CD4-positive, alpha-beta T cell treated with Interleukin-17A for 4 hours (primary cell): ENCODE results near the gene RYK.
"Not testable (repeated sequence)": the region's sequence is repeated elsewhere in the genome, so short reads cannot be mapped to it uniquely, and the experiment has no call there.

Experiments used
- DNase-seq: peaks from one replicate; pipeline ENCODE4 v3.0.0-alpha.2; 2020; ENCODE audit warnings: mixed read lengths

Gene RYK

DNA sequence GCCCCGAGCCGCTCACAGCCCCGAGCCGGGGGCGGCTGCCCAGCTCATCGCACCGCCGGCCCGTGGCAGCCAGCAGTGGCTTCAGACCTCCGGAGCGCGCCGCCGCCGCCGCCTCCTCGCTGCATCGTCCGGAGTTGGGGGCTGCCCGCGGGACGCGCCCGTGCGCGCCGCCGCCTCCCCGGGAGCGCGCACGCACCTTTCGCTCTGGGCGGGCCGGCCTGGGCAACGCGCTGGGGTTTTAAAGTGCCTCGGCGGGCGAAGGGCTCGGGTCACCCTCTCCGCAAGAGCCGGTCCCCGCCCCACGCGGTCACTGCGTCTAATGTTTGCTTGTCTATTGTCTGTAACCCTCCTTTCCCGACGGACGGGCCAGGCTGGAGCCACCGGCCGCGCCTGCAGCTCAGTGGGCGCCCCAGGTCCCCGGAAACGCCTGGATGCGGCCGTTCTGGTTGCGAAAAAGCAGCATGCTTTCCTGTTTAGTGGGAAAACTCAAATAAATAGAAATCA lies at the start of gene RYK:
RYK (minus strand) TSS at position 143 of the 504 bp plus-strand sequence. CDS start 205 bp downstream, outside the sequence.
- DNase-seq: peak; percentile 82

DNA sequence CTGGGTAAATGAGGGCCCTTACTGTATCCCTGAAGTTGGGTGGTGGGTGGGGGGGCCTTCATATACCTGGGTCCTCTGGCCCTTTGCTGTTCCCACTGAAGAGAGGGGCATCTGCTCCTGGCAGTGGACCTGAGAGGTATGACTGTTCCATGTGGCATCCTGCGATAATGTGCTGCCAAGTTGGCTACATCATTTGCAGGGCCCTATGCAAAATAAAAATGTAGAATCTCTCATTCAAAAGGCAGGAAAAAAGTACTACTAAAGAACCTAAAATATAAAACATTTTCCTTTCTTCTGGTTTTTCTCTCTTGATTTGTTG lies 49.2 kb upstream of the RYK start:
- no peak for DNase-seq

DNA sequence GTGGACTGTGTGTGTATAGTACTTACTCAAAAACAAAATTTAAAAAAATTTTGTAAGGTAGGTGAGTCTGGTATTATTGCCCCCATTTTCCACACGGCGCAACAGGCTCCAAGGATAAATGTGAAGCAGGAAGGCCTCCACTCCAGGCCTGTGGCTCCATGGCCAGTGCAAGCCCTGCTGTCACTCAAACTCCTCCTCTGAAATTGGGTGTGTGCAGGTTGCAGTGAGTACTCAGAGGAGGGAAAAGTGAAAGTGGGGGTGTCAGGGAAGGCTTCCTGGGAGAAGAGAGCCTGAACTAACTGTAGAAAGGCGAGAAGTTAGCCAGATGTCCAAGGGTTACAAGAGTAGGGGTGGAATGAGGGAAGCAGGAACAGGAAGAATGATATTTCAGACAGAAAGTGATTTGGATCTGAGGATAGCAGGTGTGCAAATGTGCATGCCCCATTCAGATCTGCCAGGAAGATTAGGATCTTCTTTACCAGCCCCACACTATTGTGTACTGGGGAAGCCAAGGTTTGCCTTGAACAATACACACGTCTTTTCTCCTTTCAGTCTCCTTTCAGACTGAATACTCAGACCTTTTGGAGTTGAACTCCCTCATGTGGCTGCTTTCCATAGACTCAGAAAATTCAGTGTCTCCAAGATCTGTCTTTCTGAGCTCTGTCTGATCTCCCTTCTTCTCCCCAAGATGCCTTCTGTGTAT lies 48.7 kb upstream of the RYK start:
- no peak for DNase-seq

DNA sequence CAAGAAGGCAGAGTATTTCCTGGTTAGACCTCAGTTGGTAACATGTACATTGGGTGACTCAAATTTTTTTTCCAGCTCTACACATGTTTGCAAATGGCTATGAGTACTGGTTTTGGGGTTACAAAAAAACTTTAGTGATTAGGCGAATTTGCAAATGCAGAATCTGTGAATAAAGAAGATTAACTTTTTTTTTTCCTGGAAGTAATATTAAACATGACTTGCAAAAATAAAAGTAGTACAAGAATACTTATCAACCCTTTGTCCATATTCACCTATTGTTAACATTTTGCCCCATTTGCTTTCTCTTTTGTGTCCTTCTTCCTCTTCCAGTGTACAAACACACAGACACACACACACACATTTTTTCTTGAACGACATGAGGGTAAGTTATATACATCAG lies 47.6 kb upstream of the RYK start:
- no peak for DNase-seq

DNA sequence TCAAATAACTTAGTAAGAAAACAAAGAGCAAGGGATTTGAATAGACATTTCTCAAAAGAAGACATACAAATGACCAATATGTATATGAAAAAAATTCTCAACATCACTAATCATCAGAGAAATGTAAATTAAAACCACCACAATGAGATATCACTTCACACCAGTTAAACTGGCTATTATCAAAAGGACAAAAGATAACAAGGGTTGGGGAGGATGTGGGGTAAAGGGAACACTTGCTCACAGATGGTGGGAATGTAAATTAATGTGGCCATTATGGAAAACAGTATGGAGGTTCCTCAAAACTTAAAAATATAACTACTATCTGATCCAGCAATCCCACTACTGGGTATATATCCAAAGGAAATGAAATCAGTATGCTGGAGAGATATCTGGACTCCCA lies 46.0 kb upstream of the RYK start:
- no peak for DNase-seq

DNA sequence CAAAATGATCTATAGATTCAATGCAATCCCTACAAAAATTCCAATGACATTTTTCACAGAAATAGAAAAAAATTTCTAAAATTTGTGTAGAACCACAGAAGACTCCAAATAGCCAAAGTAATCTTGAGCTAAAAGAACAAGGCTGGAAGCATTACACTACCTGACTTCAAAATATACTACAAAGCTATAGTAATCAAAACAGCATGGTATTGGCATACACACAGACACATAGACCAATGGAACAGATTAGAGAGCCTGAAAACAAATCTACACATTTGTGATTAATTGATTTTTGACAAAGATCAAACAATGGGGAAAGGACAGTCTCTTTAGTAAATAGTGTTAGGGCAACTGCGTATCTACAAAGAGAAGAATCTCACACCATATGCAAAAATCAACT lies 45.3 kb upstream of the RYK start:
- no peak for DNase-seq

DNA sequence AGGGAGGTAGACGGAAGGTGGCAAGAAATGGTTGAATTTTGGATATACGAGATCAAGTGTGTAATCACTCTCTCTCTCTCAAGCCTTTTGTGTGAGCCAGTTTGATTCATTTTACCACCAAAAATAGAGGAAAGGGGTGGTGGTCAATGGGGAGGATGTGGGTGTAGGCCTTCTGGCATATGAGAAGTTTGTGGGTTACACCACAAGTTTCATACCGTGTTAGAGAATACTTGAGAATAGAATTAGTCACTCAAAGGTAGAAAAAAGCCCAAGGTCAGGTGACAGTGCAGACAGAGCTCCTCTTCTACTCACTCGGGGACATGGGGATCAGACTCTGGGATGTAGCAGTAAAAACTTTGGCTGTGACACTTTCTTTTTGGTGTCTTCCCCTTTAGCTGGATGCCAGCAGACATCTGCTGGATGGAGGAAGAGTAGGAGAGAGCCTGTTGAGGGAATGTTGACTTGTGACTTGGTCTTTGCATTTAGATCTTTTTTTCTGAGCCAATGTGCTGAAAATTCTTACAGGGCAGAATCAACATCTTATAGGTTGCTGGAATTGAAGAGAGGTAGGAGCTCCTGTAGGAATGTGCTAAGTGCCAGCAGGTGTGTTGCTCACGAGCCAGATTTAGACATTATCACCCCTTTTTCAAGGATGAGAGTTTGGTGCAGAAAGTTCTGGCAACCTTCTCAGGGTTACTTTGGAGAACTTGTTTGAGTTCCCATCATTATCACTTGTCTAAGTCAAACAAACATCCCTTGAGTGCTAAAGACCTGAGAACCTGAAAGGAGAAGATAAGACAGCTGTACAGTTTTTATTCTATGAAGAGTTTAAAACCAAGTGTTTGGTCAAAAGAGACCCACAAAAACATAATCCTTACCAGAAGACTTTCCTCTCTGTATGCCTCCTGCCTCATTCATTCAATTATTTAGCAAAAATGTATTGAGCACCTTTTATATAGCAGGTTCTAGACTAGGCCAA lies 43.9 kb upstream of the RYK start:
- DNase-seq: peak; percentile 50

DNA sequence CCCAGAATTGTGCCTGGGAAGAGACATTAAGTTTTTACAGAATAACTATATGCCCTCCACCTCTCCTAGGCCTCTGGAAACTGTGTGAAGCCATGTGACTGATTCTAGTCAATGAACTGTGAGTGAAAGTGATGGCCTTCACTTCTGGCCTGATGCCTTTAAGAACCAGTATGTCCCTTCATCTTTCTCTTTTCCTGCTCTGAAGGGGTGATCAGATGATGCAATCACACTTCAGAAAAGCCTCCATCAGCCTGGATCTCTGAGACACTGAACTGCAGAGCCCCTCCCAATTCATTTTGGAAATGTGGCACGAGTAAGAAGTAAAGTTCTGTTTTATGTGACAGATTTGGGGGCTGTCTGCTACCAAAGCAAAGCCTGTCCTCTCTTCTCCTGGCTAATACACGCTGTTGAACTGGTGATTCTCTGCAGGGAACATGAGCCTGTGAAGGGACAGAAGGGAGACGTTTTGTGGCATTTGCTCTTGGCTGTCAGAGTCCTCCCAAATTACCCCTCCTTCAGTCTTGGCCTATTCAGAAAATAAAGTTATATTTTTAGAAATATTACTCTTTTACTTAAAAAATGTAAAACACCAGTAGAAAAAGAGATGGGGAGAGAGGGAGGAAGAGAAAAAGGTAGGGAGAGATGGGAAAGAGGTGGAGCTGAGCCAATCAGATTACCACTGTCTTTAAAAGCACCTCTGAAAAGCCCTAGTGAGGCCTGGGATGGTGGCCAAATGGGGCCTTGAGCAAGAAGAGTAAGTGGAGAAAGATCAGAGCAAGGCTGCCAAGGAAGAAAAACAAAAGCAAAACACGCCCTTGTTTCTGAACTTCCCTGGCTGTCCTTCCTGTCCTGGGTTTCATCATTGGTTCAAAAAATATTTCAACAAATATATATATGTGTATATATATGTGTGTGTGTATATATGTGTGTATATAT lies 40.9 kb upstream of the RYK start:
- no peak for DNase-seq

DNA sequence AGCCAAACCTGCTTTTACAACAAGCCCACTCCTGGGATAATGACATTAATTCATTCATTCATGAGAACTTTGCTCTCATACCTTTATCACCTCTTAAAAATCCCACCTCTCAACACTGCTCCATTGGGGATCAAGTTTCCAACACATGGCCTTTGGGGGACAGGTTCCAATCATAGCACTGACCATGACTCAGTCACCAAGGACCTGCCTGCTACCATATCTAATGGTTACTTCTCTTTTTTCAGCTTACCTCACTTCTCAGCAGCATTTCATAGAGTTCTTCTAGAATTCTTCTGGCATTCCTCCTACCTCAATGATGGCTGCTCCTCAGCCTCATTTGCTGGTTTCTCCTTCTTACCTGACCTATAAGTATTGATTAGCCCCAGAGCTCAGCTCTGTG lies 36.9 kb upstream of the RYK start:
- no peak for DNase-seq

DNA sequence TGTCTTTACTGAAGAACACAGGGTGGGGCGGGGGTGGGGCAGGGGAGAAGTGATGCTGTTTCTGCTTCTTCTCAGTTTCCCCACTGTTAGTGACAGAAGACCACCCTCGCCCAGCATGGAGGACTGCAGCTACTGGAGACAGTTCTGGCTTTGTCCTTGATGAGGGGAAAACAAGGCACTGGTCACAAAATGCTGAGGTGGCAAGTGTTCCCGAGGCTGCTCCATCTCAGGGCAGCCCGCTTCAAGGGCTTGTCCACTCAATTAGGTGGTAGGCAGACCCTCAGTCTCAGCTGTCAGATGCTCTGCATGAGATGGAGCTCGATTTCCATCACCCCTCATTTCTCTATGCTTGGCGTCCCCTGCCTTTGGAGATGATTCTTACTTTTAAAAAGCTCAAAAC lies 33.8 kb upstream of the RYK start:
- no peak for DNase-seq

DNA sequence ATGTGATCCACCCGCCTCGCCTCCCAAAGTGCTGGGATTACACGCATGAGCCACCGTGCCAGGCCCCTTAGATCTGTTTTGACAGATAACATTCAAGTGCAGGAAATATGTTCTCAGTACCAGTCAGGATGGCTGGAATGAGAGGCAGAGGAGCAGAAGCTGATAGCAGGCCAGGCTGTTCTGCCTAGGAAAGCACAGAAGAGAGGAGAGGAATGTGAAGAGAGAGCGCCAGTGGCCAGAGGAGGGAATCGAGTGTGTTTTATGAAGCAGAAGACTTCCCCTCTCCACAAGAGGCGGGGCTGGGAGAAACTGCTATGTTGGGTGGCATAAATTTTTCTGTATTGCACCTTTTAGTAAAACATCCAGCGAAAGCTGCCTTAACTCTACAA lies 32.0 kb upstream of the RYK start:
- DNase-seq: no peak

DNA sequence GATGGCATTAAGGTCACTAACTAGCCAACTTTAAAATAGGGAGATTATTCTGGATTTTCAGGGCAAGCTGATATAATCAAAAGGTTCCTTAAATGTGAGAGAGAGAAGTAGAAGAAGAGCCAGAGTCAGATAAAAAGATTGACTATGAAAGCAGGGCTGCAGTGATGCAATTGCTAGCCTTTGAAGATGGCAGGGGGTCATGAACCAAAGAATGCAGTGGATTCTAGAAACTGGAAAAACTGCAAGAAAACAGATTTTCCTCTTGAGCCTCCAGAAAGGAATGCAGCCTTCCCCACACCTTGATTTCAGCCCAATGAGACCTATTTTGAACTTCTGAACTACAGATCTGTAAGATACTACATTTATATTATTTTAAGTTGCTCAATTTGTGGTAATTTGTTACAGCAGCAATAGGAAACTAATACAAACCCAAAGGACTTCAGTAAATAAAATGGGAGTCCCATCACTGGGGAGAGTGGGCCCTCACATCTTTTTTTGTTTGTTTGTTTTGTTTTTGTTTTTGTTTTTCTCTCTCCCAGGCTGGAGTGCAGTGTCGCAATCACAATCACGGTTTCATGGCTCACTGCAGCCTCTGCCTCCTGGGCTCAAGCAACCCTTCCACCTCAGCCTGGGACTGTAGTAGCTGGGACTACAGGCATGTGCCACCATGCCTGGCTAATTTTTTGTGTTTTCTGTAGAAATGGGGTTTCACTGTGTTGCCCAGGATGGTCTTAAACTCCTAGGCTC lies 31.4 kb upstream of the RYK start:
- no peak for DNase-seq

DNA sequence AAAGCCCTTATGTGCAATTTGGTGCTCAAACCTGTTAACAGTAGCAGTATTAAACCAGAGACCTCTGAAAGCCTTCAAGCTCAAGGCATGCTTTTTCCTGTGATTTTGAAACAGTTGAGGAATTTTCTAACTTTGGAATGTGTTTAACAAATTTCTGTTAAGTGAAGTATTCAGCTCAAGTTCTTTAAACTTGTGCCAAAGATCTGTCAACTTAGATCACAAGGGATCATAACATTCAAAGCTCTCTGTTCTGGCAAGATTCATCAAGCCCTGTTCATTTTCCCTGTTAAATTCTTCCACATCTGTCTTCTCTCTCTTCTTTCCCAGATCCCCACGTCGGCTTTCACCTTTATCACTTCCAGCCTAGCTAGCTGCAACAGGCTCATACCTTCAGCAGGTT lies 28.8 kb upstream of the RYK start:
- no peak for DNase-seq

DNA sequence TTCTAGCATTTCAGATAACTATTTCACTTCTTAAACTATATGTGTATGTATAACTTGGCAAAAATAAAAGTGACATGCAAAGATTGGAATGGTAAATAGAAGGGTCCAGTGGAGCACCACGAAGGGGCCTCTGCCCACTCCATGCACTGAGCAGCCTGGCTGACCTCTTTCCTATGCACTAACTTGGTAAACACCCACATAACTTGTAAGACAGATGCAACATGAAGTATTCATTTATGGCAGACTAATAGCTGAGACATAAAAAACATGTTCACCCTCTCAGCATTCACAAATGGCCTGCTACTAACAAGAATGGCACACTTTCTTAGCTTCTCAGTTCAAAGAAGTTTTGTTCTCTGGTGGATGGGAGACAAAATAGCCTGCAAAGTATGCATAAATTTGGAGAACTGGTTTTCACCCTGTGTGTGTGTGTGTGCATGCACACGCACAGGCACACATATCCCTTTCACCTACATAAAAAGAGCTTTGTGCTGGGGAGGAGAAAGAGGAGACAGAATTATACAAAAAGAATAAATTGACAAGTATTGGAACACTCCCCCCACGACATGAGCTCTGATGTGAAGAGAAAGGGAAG lies 26.5 kb upstream of the RYK start:
- no peak for DNase-seq

DNA sequence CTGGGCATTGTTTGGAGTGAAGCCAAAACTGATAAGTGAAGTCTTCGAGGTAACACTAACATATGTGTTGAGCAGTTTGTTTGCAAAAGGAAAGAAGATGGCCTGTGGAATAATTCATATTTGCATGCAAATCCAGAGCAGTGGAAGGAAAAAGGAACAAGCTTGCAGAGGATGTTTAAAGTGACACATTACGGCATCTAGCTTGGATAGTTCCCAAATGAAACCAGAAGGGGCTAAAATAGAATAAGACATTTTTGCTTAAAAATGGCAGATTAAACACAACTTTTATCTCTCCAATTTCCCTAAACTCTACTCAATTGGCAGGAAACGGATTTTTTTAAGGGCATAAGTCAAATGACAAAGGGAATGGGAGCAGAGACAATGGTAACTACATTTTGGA lies 25.4 kb upstream of the RYK start:
- no peak for DNase-seq

DNA sequence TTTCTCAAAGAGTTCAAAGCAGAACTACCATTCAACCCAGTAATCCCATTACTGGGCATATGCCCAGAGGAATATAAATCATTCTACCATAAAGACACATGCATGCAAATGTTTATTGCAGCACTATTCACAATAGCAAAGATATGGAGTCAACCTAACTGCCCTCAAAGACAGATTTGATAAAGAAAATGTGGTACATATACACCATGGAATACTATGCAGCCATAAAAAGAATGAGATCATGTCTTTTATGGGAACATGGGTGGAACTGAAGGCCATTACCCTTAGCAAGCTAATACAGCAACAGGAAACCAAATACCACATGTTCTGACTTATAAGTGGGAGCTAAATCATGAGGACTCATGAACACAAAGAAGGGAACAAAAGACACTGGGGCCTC lies 24.5 kb upstream of the RYK start:
- not testable (repeated sequence) for DNase-seq

DNA sequence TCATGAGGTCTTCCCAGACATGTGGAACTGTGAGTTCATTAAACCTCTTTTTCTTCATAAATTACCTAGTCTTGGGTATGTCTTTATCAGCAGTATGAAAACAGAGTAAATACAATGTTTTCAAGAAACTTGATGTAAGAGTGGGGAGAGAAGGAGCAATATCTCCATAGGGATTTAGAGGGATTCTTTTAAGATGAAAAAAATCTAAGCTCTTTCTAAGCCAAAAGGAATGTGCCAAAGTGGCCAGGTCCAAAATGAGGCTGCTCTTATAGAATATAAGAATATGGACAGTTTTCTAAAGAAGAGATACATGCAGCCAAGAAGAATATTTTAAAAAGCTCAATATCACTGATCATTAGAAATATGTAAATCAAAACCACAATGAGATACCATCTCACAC lies 23.9 kb upstream of the RYK start:
- DNase-seq: no peak

DNA sequence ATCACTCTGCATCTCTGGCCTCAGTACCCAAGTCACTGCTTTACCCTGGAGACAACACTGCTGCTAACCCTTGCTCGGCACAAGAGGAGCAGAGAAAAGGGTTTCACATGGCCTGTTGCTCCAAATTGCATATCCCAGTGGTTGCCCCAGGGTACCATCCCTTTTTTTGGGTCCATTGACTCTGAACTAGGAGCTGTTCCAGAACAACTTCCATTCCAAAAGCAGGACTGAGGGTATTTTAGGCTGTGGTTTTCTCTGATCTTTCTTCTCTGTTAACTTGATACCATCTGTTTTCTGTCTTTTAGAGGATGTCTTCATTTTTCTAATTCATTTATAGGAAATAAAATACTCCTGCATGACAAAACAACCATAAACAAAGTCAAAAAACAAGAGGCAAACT lies 17.3 kb upstream of the RYK start:
- DNase-seq: no peak

DNA sequence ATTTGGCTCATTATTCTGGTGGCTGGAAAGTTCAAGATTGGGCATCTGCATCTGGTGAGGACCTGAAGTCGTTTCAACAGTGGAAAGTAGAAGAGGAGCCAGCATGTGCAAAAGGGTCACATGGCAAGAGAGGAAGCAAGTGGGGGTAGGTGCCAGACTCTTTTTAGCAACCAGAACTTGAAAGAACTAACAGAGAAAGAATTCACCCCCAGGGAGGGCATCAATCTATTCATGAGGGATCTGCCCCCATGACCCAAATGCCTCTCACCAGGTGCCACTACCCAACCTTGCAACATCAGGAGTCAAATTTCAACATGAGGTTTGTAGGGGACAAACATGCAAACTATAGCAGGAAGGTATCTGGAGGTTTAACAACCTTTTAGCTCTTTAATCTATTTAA lies 10.3 kb upstream of the RYK start:
- no peak for DNase-seq

DNA sequence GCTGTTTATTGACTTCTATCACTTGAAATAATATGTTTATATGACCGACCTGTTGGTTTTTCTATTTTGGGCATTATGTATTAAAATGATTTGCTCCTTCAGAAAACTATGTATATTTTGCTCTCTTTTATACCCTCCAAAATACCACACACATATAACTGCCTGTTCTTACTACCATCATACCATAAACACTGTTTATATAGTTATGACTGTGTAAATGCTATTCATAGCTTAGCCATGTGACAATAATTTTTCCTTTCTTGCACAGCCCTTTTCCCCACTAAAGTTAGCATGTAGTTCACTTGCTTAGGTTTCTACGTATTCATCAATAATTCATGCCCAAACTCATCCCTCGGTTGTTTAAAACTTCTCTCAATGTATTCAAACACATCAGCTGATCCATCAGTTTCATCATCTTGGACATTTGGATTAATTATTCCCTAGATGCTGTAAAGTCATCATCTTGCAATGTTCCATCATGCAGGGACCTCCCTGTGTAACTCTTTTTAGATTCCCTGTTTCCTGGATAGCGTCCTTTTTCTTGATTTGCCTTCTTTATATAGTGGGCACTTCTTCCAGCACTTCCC lies 8.2 kb upstream of the RYK start:
- no peak for DNase-seq

DNA sequence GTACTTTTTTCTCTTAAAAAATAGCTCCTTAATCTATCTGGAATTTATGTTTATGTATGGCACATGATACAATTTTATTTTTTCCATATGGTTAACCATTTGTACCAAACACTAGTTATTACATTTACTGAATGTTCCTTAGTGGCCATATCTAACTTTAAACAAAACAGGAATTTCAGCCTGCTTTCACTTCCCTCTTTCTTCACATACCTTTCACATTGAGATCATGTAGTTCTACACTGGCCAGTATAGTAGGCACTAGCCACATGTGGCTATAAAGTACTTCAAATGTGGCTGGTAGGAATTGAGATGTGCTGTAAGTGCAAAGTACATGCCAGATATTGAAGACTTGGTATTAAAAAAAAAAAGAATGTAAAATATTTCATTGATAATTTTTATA lies 4.7 kb upstream of the RYK start:
- DNase-seq: no peak
